Measurements from ENCODE around the gene PCOLCE2.

GRCh38 chr3:142934128-142934886 lies 45.4 kb upstream of the PCOLCE2 start:
- TF ChIP-seq CTCF (IDR thresholded peaks at IDR 0.05) = no peak
- TF ChIP-seq REST (IDR thresholded peaks at IDR 0.05; ENCODE audit: insufficient read depth in 1 of 2, low read depth in 2 of 2, low read length in 1 of 2) = no peak
- TF ChIP-seq POLR2AphosphoS5 (IDR thresholded peaks at IDR 0.05; ENCODE audit: low read depth, low read length) = no peak
- no peak for TF ChIP-seq TCF7L2 (IDR thresholded peaks at IDR 0.05; ENCODE audit: low read depth, low read length)
- no peak for TF ChIP-seq SIN3A (IDR thresholded peaks at IDR 0.05; ENCODE audit: borderline replicate concordance, insufficient read depth, low read depth, low read length)
